ENCODE measurements around the gene SLC37A3. TPM values are rescaled to one million over a fixed set of nuclear protein-coding genes. Genes with fewer than 3 reads are reported as not detected.
"Not testable (repeated sequence)": the region's sequence is repeated elsewhere in the genome, so short reads cannot be mapped to it uniquely, and the experiment has no call there.

Gene SLC37A3
- total and polyA plus RNA-seq, 2 of the 13 experiments (the other 11 are each of a cell fraction or from before 2014, with no cell fraction given) = 21.3 to 27.9 TPM

- POLR2A ChIA-PET; H3K4me3 ChIP-seq (replicated peaks in 1 of 3; ENCODE audit: insufficient read depth in 1 of 3, low read depth in 2 of 3, low read length in 3 of 3); H3K4me1 ChIP-seq (ENCODE audit: insufficient read depth, low read length); H3K9ac ChIP-seq (ENCODE audit: insufficient read depth, low read depth, low read length); H3K4me2 ChIP-seq (ENCODE audit: low read depth, low read length); FAIRE-seq; H3K79me2 ChIP-seq (ENCODE audit: insufficient read depth, low read length); H3K27me3 ChIP-seq (ENCODE audit: control insufficient read depth in 1 of 2, insufficient read depth in 2 of 2, low read length in 2 of 2); ATAC-seq; BruUV-seq (replicated peaks); DNase-seq (ENCODE audit: low spot score); H4K20me1 ChIP-seq (ENCODE audit: insufficient read depth, low read length); CTCF ChIA-PET (ENCODE audit: low intra/inter-chr PET ratio, low total read pairs); H2AFZ ChIP-seq (ENCODE audit: low read length); H3K27ac ChIP-seq (ENCODE audit: extremely low read length, insufficient read depth, low read length); H3K9me3 ChIP-seq (ENCODE audit: low read length); intact Hi-C loops (cut with micrococcal nuclease; ENCODE audit: unreplicated experiment): not testable (repeated sequence)
- in situ Hi-C loops (cut with HindIII; ENCODE audit: extremely low pct_ligation_motif_present, low pct_unique_long_range_greater_than_20kb) = loop anchor here (25.0 kb wide), 1 partner anchor 252 kb away; no protein-coding TSS in a partner anchor
- peaks cover 5 to 35% of the 10 kb centered on the region in 2 experiments; a peak in 4 of 5 replicates for H3K36me3 ChIP-seq (replicated peaks in 1 of 2; ENCODE audit: control insufficient read depth in 1 of 2, insufficient read depth in 2 of 2, low read length in 2 of 2)
- WGBS (ENCODE audit: low lambda C conversion rate) = 100% methylated on average over 1 of the region's 1 CpG
Measured at GRCh38 chr7:140338959-140339358, 59.4 kb downstream of the SLC37A3 start.

- Histone ChIP-seq H3K9me3 (ENCODE audit: low read length) (no peaks in the 10 kb centered on the region), H3K9ac (ENCODE audit: insufficient read depth, low read depth, low read length) (no peak overlapping the region), H3K36me3 (replicated peaks in 1 of 2; ENCODE audit: control insufficient read depth in 1 of 2, insufficient read depth in 2 of 2, low read length in 2 of 2) (peaks cover 1 to 12% of the 10 kb centered on the region in 2 experiments; a peak in 4 of 5 replicates), H2AFZ (ENCODE audit: low read length) (no peak overlapping the region), H3K4me3 (replicated peaks in 1 of 3; ENCODE audit: insufficient read depth in 1 of 3, low read depth in 2 of 3, low read length in 3 of 3) (no peak overlapping the region), H3K79me2 (ENCODE audit: insufficient read depth, low read length) (no peaks in the 10 kb centered on the region), H3K4me1 (ENCODE audit: insufficient read depth, low read length) (no peaks in the 10 kb centered on the region), H3K27me3 (ENCODE audit: control insufficient read depth in 1 of 2, insufficient read depth in 2 of 2, low read length in 2 of 2) (no peaks in the 10 kb centered on the region), H3K4me2 (ENCODE audit: low read depth, low read length) (no peak overlapping the region), H4K20me1 (ENCODE audit: insufficient read depth, low read length) (no peaks in the 10 kb centered on the region), H3K27ac (ENCODE audit: extremely low read length, insufficient read depth, low read length) (no peak overlapping the region)
- ChIA-PET POLR2A (no interaction called here), CTCF (ENCODE audit: low intra/inter-chr PET ratio, low total read pairs) (no interaction called here)
- in situ Hi-C loops (cut with HindIII; ENCODE audit: extremely low pct_ligation_motif_present, low pct_unique_long_range_greater_than_20kb) = loop anchor here (25.0 kb wide), 1 partner anchor 247 kb away; no protein-coding TSS in a partner anchor
- intact Hi-C loops (cut with micrococcal nuclease; ENCODE audit: unreplicated experiment) = no loop called here
- DNase-seq (ENCODE audit: low spot score) (no peak), ATAC-seq (no peak), FAIRE-seq (no peak)
- WGBS (ENCODE audit: low lambda C conversion rate) = 92% methylated on average over 8 of the region's 8 CpGs
- no TSS peak for BruUV-seq (replicated peaks)
- no peak for TF ChIP-seq TARDBP (CRISPR knock-in tag; IDR thresholded peaks at IDR 0.05)
- no peak for TF ChIP-seq ZNF777 (CRISPR knock-in tag; IDR thresholded peaks at IDR 0.05)
- no peak for TF ChIP-seq BRF2 (CRISPR knock-in tag; IDR thresholded peaks at IDR 0.05)
- TF ChIP-seq PBX3 (CRISPR knock-in tag; IDR thresholded peaks at IDR 0.05; ENCODE audit: borderline replicate concordance) = no peak
- no peak for TF ChIP-seq NFATC3 (CRISPR knock-in tag; IDR thresholded peaks at IDR 0.05)
- no peak for TF ChIP-seq BORCS8-MEF2B (CRISPR knock-in tag; IDR thresholded peaks at IDR 0.05)
- TF ChIP-seq FOSL2 (CRISPR knock-in tag; IDR thresholded peaks at IDR 0.05) = no peak
- TF ChIP-seq ZNF607 (CRISPR knock-in tag; IDR thresholded peaks at IDR 0.05; ENCODE audit: borderline replicate concordance) = no peak
- TF ChIP-seq, protein P1, sequence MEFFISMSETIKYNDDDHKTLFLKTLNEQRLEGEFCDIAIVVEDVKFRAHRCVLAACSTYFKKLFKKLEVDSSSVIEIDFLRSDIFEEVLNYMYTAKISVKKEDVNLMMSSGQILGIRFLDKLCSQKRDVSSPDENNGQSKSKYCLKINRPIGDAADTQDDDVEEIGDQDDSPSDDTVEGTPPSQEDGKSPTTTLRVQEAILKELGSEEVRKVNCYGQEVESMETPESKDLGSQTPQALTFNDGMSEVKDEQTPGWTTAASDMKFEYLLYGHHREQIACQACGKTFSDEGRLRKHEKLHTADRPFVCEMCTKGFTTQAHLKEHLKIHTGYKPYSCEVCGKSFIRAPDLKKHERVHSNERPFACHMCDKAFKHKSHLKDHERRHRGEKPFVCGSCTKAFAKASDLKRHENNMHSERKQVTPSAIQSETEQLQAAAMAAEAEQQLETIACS (CRISPR knock-in tag; IDR thresholded peaks at IDR 0.05) = no peak
- TF ChIP-seq ZNF652 (CRISPR knock-in tag; IDR thresholded peaks at IDR 0.05; ENCODE audit: borderline replicate concordance, low read depth) = no peak
- TF ChIP-seq GMEB2 (CRISPR knock-in tag; IDR thresholded peaks at IDR 0.05; ENCODE audit: low read depth) = no peak
- no peak for TF ChIP-seq ASH2L (IDR thresholded peaks at IDR 0.05; ENCODE audit: insufficient read length, low read depth, low read length)
Measured at GRCh38 chr7:140334341-140335057, 63.8 kb downstream of the SLC37A3 start.

All from HepG2 (cell line).